HepG2 (cell line): Measurements from ENCODE around the gene TMEM135. TPM values are rescaled to one million over a fixed set of nuclear protein-coding genes. Genes with fewer than 3 reads are reported as not detected.

Experiments used
- AHR ChIP-seq: IDR thresholded peaks from 2 replicates; pipeline ENCODE4 v1.6.1; 2018; ENCODE audit warnings: missing genetic modification reagents, missing compliant biosample characterization
- BORCS8-MEF2B ChIP-seq: sonication (generic); formaldehyde crosslinking; IDR thresholded peaks from 2 replicates; pipeline ENCODE4 v1.8.0; 2022; ENCODE audit warnings: mild to moderate bottlenecking, missing genetic modification reagents
- DNMT3B ChIP-seq: conservative IDR thresholded peaks from 2 replicates; pipeline ENCODE4 v1.6.1; 2016; ENCODE audit warnings: missing biosample characterization, control low read depth
- ETV5 ChIP-seq: IDR thresholded peaks from 2 replicates; pipeline ENCODE4 v1.6.1; 2018; ENCODE audit warnings: missing biosample characterization, missing genetic modification reagents, inconsistent platforms, borderline replicate concordance
- KMT2A ChIP-seq: sonication (generic); formaldehyde crosslinking; IDR thresholded peaks from 2 replicates; pipeline ENCODE4 v1.4.0; 2020; ENCODE audit warnings: missing genetic modification reagents
- THAP7 ChIP-seq: sonication (generic); formaldehyde crosslinking; IDR thresholded peaks from 2 replicates; pipeline ENCODE4 v1.8.1; 2023; ENCODE audit warnings: mild to moderate bottlenecking, missing genetic modification reagents
- THYN1 ChIP-seq: sonication (generic); formaldehyde crosslinking; IDR thresholded peaks from 2 replicates; pipeline ENCODE4 v1.8.1; 2023; ENCODE audit warnings: low read depth, mild to moderate bottlenecking, moderate library complexity, missing genetic modification reagents, borderline replicate concordance
- ZFP91 ChIP-seq: sonication (generic); formaldehyde crosslinking; IDR thresholded peaks from 2 replicates; pipeline ENCODE4 v1.9.0; 2022; ENCODE audit warnings: missing genetic modification reagents, mild to moderate bottlenecking, borderline replicate concordance
- ZNF451 ChIP-seq: sonication (generic); formaldehyde crosslinking; IDR thresholded peaks from 2 replicates; pipeline ENCODE4 v1.5.0; 2020; ENCODE audit warnings: mild to moderate bottlenecking, missing genetic modification reagents
- ZNF740 ChIP-seq: sonication (generic); formaldehyde crosslinking; IDR thresholded peaks from 2 replicates; pipeline ENCODE4 v1.4.0; 2020; ENCODE audit warnings: missing genetic modification reagents
- polyA plus RNA-seq, 8 experiments: library from polyadenylated mRNA; depleted of rRNA in 3 of 8; stranded (reverse) in 7 of 8; unstranded in 1 of 8; fragments of >200 nt; fragmentation: Illumina TruSeq in 4 of 8; extraction: Trizol in 4 of 8; gene quantifications; 2 replicates each; pipeline versions ENCODE4 v1.2.1 to v1.2.3, GENCODE V29; 2011 to 2016; ENCODE audit warnings: low read depth in 4 of 8, missing spikeins in 1 of 8, mixed read lengths in 1 of 8; ENCODE audit not compliant: insufficient read depth in 1 of 8
- total RNA-seq, 5 experiments: library from RNA; depleted of rRNA; stranded (reverse); fragments of >200 nt; fragmentation: Illumina TruSeq; extraction: Trizol; gene quantifications; 2 replicates each; pipeline ENCODE4 v1.2.3, GENCODE V29; 2016; ENCODE audit warnings: low read depth in 1 of 5
- TF ChIP-seq, protein P1 (sequence below): IDR thresholded peaks from 2 replicates; pipeline ENCODE4 v1.4.0; 2020; ENCODE audit warnings: mild to moderate bottlenecking, missing genetic modification reagents
- TF ChIP-seq, protein P2 (sequence below): sonication (generic); formaldehyde crosslinking; IDR thresholded peaks from 2 replicates; pipeline ENCODE4 v1.8.1; 2023; ENCODE audit warnings: mild to moderate bottlenecking, missing genetic modification reagents, borderline replicate concordance
- TF ChIP-seq, protein P3 (sequence below), 2 experiments: sonication (generic) in 1 of 2; formaldehyde crosslinking in 1 of 2; IDR thresholded peaks; 2 replicates each; pipeline versions ENCODE4 v1.5.1 to v1.6.1; 2011 to 2020; ENCODE audit warnings: borderline replicate concordance in 1 of 2, low read depth in 1 of 2, low read length in 1 of 2, mild to moderate bottlenecking in 1 of 2, missing genetic modification reagents in 1 of 2, moderate library complexity in 1 of 2
- TF ChIP-seq, protein P4 (sequence below): sonication (generic); formaldehyde crosslinking; IDR thresholded peaks from 2 replicates; pipeline ENCODE4 v1.5.1; 2020; ENCODE audit warnings: mild to moderate bottlenecking, moderate library complexity, missing genetic modification reagents

Gene TMEM135
- total and polyA plus RNA-seq, 2 of the 13 experiments (the other 11 are each of a cell fraction or from before 2014, with no cell fraction given): 36.6 to 88.9 TPM

- TF ChIP-seq ETV5 (peak; percentile 61; the same call in 1 of the 2 replicates), ZNF451 (CRISPR knock-in tag) (peak; percentile 85), THYN1 (no peak), THAP7 (CRISPR knock-in tag) (no peak), DNMT3B (no peak), ZFP91 (CRISPR knock-in tag) (peak; percentile 97), AHR (CRISPR knock-in tag) (no peak; the same call in none of the 2 replicates), KMT2A (CRISPR knock-in tag) (peak; percentile 84), BORCS8-MEF2B (CRISPR knock-in tag) (peak; percentile 82), ZNF740 (CRISPR knock-in tag) (no peak)
- TF ChIP-seq, protein P1, sequence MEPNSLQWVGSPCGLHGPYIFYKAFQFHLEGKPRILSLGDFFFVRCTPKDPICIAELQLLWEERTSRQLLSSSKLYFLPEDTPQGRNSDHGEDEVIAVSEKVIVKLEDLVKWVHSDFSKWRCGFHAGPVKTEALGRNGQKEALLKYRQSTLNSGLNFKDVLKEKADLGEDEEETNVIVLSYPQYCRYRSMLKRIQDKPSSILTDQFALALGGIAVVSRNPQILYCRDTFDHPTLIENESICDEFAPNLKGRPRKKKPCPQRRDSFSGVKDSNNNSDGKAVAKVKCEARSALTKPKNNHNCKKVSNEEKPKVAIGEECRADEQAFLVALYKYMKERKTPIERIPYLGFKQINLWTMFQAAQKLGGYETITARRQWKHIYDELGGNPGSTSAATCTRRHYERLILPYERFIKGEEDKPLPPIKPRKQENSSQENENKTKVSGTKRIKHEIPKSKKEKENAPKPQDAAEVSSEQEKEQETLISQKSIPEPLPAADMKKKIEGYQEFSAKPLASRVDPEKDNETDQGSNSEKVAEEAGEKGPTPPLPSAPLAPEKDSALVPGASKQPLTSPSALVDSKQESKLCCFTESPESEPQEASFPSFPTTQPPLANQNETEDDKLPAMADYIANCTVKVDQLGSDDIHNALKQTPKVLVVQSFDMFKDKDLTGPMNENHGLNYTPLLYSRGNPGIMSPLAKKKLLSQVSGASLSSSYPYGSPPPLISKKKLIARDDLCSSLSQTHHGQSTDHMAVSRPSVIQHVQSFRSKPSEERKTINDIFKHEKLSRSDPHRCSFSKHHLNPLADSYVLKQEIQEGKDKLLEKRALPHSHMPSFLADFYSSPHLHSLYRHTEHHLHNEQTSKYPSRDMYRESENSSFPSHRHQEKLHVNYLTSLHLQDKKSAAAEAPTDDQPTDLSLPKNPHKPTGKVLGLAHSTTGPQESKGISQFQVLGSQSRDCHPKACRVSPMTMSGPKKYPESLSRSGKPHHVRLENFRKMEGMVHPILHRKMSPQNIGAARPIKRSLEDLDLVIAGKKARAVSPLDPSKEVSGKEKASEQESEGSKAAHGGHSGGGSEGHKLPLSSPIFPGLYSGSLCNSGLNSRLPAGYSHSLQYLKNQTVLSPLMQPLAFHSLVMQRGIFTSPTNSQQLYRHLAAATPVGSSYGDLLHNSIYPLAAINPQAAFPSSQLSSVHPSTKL (CRISPR knock-in tag): peak; percentile 85
- TF ChIP-seq, protein P2, sequence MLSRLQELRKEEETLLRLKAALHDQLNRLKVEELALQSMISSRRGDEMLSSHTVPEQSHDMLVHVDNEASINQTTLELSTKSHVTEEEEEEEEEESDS: no peak
- TF ChIP-seq, protein P3, sequence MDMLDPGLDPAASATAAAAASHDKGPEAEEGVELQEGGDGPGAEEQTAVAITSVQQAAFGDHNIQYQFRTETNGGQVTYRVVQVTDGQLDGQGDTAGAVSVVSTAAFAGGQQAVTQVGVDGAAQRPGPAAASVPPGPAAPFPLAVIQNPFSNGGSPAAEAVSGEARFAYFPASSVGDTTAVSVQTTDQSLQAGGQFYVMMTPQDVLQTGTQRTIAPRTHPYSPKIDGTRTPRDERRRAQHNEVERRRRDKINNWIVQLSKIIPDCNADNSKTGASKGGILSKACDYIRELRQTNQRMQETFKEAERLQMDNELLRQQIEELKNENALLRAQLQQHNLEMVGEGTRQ (IDR thresholded peaks at IDR 0.05; ENCODE audit: low read depth, low read length): no peak
- TF ChIP-seq, protein P3 (CRISPR knock-in tag; IDR thresholded peaks at IDR 0.05; ENCODE audit: borderline replicate concordance): peak; percentile 63; the same call in 1 of the 2 replicates
- TF ChIP-seq, protein P4, sequence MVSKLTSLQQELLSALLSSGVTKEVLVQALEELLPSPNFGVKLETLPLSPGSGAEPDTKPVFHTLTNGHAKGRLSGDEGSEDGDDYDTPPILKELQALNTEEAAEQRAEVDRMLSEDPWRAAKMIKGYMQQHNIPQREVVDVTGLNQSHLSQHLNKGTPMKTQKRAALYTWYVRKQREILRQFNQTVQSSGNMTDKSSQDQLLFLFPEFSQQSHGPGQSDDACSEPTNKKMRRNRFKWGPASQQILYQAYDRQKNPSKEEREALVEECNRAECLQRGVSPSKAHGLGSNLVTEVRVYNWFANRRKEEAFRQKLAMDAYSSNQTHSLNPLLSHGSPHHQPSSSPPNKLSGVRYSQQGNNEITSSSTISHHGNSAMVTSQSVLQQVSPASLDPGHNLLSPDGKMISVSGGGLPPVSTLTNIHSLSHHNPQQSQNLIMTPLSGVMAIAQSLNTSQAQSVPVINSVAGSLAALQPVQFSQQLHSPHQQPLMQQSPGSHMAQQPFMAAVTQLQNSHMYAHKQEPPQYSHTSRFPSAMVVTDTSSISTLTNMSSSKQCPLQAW (CRISPR knock-in tag): peak; percentile 87
Measured at GRCh38 chr11:87037450-87038234, at the start of gene TMEM135 (continued).
